ENCODE data around the gene TECPR2.

DNA sequence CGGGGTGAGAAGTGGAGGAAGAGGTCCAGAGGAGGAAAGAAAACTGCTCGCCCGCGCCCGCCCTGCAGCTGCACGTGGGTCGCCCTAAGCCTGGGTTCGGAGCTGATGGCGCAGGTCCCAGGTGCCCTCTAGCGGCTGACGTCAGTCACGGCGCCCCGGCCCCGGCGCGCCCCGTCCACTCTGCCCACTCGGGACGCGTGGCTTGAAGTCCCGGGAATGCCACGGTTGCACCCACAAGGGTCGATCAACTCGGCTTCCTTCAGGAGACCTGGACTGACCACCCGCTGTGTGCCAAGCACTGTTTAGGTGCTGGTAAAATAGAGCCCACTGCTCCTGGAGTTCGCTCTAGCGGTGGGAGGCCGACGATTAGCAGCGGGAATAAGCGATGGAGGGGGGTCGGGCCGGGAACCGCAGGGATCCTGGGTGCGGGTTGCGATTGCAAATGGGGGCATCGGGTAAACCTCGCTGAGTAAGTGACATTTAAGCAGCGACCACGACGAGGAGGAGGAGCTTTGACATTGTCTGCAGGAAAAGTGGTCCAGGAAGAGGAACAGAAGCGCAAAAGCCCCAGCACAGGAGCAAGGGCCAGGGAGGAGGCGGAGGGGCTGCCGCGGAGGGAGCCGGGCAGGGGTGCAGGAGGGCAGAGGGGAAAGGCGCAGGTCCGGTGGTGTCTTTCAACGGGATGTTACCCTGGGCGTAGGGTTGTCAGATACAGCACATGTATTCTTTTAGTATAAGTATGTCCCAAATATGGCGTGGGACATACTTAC, 48.3 kb upstream of the TECPR2 start:
- TF ChIP-seq REST (IDR thresholded peaks at IDR 0.05) (no peak), JUND (IDR thresholded peaks at IDR 0.05) (no peak), CTCF (IDR thresholded peaks at IDR 0.05; ENCODE audit: low read depth, low read length, missing input control) (peak; percentile 88), TAF1 (conservative IDR thresholded peaks at IDR 0.05) (no peak), ZBTB33 (IDR thresholded peaks at IDR 0.05) (no peak), GABPA (IDR thresholded peaks at IDR 0.05 in 1 of 2, conservative IDR thresholded peaks at IDR 0.05 in 1 of 2) (no peak), YY1 (IDR thresholded peaks at IDR 0.05) (peak; percentile 44)
- TF ChIP-seq, protein P1, sequence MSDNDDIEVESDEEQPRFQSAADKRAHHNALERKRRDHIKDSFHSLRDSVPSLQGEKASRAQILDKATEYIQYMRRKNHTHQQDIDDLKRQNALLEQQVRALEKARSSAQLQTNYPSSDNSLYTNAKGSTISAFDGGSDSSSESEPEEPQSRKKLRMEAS (IDR thresholded peaks at IDR 0.05), result peak; percentile 59
